NCI-H128 (cell line): Measurements from ENCODE around the gene ARAP1.

Experiments used
- DNase-seq: peaks from one replicate; lab custom pipeline; 2025; ENCODE audit not compliant: unreplicated experiment; lab: John Stamatoyannopoulos, UW

Gene ARAP1

DNA sequence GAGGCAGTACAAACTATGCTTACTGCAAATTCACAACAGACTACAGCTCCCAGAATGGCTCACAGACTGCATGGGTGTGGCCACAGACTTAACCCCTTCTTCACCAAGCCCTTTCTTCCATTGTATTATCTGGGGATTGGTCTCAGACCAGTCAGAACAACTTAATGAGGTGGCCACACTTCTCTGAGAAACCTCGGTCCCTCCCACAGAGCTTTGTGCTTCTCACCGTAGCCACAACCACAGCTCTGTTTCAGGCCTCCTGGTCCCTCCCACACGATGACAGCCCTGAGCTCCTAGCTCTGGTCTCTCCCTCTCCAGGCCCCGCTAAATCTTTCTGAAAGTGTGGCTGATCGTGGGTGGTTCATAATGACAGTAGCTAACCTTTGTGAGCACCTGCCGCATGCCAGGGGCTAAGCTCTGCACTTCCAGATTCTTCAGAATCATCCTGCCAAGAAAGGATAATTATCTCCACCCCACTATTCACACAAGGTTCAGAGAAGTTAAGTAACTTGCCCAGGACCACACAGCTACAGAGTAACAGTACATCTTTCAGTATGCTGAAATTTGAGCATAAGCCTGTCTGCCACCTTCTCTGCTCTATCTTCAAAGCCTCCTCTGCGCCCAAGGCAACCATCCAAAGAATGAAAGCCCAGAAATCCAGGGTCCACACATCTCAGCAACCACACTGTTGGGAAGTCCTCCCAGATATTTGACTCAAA, 83.4 kb downstream of the ARAP1 start:
- DNase-seq = no peak

DNA sequence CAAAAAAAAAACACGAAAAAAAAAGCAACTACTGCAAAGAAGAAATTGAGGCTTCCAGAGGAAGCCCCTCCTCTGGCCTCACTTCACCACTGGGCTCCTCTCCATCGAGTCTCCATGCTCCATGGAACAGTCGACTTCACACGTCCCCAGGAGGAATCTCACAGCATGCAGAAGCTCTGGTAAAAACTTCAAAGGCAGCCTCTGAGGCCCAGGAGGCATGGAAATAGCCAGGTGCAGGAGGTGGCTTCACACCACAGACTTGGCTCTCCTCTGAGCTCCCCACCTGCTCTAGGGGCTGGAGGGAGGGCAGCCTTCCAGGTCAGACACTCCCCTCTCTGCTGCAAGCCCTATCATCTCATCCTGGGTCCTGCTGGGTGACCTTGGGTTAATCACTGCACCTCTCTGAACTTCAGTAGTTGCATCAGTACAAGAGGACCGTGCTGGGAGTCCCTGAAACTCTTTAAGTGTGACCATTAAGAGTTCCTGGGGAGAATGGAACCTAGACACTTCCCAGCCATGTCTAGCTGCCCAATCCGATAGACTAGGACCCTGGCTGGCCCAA, 86.2 kb downstream of the ARAP1 start:
- DNase-seq = no peak

DNA sequence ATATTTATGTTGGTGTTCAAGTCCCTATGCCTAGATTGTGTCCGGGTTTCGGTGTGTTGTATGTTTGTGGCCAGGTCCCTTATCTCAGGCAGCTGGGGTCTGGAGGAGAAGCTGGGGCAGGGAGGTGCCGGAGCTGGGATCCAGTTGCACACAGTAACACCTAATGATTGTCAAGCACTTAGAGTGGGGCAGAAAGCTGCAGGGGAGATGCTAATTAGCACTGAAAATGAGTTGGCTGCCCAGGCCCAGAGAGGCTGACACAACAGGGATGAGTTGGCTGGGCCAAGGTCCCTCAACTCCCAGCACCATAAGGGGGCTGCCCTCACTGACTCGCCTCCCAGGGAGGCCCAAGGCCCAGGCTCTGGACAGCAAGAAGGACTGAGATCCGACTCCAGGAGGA, 90.2 kb downstream of the ARAP1 start:
- DNase-seq = no peak

DNA sequence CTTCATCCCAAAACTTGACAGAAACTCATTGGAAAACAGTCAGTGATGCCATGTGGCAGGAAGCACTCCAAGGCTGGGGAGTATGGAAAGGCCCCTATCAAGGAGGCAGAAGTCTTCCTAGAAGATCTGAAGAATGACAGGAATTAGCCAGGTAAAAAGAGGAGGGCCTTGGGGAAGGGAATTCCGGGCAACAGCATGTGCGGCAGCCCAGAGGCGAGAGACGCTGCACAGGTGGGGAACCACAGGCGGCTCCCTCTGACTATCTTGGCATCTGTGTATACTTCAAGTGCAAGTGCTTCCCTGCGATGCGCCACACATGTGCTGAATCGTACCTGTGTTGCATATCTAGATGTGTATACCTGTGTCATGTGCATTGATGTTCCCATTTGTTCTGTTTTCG, 90.7 kb downstream of the ARAP1 start:
- DNase-seq = no peak

DNA sequence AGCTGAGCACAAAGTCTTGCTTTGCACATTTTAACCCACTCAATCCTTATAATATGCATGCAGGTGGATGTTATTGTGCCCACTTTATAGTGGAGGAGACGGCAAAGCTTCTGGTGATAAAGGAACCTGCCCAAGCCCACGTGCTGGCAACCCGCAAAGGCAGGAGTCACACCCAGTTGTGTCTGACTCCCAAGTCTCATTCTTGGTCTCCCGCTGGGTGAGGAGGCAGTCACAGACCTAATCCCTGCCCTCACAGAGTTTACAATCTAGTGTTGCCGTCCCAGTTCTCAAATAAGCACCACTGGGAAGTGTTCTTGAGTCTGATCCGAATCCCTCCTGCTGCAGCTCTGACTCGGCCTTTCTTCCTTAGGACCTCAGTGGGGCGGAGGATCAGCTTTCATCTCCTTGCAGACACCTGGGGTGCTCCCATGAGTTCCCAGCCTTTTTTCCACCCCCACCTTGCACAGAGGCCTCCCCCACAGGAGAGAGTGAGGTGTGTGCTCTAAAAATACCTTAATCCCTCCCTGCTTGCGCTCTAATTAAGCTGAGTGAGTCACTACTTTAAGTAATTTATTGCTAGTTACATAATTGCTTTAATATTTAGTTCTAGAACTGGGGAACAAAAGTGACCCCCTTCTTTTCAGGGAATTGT, 93.1 kb downstream of the ARAP1 start:
- no peak for DNase-seq

DNA sequence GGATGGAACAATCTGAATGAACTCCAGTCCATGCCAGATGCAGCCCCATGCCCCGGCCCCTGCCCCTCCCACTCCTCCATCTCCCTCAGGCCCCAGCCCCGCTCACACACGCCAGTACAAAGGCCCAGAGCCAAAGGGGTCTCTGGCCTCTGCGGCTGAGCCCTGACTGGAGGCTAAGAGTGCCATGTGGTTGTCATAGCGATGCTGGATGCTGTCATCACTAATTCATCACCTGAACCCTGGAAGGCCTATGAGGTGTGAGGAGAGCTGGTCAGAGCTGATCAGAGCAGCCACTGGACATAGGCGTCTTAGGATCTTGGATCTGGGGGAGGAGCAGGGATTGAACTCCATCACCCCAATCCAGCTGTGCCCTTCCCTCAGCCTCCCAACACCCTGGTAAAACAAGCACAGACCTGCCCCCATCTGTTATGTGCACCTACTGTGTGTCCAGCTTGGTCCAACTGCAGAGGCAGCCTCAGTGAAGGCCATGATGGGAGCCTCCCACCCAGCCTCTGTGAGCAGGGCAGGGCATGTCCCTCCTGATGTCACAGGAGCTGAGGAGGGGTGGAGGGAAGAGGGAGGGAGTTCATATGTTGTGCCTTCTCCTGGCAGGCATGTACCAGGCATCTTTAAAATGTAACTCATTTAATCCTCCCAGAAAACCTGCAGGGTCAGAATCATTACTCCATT, 94.7 kb downstream of the ARAP1 start:
- DNase-seq = no peak

DNA sequence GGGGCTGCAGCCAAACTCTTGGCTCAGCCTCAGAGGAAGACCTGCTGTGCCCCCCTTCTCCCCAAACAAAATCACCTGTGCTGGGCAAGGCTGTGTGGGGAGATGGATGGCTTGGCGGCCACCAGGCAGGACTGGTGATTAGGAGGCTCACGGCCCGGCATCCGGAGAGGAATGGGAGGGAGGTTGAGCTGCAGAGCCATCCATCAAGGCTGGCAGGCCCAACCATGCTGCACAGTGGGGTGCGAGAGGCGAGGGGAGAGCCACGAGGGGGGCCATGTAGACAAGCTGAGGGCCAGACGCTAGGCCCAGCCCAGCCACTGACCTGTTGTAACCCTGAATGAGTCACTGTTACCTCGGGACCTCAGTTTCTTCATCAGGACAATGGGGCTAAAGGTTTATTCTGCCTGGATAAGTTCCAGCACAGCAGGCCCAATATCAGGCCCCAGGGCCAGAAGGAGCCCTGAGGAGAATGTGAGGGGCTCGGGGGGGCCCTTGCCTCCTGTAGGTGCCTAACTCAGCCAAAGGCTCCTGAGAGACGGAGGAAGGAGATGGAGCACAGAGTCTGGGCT, 96.2 kb downstream of the ARAP1 start:
- DNase-seq = no peak

DNA sequence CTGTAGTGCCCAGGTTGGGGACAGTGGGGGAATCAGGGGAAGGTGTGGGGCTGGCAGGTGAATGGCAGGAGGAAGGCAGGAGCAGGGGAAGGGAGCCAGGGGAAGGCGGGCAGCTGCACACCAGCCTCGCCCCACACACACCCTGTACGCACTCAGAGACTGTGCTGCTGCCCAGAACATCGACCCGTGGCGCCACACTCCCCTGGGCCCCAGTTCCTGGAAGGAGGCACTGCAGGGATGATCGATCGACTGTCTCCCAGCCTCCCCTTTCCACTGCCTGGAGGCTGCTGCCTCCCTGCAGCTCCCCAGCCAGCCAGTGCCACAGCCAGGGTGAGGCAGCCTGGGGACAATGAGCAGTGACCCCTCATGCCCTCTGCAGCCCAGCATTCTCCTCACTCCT, 97.2 kb downstream of the ARAP1 start:
- no peak for DNase-seq

DNA sequence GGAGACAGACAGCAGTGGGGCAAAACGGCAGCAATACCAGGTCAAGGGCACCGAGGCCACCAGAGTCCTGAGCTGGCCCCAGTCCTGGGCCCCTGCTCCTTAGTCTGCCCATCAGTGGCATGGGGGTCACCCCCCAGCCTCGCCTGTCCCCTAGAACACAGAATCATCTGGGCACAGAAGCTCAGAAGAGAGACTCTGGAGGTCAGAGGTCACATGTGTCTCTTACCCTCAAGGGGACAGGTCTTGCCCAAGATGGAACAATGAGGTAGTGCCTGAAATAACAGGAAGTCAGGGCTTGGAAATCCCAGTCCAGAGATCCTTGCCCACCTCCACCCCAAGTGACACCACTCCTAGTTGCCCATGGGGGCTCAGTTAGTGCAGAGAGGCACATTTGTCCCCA, 98.6 kb downstream of the ARAP1 start:
- no peak for DNase-seq

DNA sequence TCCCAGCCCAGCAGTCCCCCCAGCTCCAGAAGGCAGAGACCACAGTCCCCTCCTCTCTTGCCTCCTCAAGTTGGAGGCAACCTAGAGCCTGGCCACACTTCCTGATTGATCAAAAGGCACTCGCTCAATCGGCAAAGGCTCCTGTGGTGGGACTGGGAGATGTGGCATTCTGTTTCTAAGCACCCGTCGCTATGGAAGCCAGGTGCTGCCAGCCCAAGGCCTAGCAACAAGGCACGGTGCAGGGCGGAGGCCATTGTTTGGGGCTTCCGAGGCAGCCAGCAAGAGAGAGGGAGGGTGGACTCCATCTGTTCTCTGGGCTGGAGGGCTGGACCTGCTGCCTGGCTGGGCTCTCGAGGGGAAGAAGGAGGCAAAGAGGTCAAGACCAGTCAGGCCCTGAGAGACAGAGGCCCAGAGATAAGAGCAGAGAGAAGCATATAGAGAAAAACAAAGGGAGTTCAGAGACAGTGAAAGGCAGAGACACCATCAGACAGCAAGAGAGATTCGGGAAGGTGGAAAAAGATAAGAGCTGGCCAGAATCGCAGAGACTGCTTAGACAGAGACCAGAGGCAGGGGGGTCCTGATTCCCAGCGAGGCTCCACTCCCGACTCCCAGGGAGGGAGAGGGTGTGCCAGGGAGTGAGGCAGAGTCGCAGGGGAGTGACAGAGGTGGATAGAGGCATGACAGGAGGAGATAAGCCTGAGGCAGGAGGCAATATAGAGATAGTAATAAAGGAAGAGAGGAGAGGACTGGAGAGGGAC, 99.2 kb downstream of the ARAP1 start:
- DNase-seq = peak; percentile 59

DNA sequence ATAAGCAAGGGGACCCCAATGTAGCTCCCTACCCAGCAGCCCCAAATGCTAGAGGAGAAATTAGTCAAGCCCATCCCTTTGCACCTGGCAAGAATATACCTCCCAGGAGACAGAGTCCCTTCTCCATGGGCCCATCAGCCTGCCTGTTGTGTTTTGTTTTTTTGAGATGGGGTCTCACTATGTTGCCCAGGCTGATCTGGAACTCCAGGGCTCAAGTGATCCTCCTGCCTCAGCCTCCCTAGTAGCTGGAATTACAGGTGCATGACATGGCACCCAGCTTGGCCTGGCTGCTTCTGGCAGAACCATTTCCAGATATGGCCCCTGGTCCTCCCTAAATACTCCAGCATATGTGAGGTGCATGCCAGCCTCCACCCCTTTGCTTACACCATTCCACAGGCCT, 100.1 kb downstream of the ARAP1 start:
- DNase-seq = no peak

DNA sequence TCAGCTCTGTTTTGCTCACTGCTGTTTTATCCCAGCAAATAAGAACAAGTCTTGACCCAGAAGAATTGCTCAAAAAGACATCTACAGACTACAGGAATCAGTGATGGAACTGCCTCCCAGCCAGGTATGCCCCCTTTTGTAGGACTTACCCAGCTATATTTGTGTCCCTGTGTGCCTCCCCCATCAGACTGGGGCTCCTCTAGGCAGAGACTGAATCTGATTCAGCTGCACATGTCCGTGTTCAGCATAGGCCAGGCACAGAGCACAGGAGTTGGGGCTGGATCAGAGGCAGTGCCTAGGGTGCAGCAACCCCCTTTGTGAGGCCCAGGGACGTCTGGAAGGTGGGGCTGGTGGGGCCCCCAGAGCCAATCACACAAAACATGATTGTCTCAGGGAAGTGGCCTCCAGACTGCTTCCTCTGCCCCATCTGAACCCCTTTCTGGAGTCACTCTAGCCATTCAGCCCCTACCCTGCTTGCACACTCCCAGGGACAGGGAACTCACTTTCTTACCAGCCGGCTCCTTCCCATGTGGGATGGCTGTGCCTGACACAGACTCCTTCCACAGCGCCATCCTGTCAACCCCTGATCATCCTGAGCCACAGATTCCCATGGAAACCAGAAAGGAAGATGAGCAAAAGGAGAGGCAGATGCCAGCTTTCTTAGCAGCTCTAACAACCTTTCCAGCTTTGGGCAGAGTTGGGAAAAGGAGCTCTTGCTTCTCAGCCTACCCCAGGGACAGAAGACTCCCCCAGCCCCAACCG, 102.8 kb downstream of the ARAP1 start:
- DNase-seq = no peak

DNA sequence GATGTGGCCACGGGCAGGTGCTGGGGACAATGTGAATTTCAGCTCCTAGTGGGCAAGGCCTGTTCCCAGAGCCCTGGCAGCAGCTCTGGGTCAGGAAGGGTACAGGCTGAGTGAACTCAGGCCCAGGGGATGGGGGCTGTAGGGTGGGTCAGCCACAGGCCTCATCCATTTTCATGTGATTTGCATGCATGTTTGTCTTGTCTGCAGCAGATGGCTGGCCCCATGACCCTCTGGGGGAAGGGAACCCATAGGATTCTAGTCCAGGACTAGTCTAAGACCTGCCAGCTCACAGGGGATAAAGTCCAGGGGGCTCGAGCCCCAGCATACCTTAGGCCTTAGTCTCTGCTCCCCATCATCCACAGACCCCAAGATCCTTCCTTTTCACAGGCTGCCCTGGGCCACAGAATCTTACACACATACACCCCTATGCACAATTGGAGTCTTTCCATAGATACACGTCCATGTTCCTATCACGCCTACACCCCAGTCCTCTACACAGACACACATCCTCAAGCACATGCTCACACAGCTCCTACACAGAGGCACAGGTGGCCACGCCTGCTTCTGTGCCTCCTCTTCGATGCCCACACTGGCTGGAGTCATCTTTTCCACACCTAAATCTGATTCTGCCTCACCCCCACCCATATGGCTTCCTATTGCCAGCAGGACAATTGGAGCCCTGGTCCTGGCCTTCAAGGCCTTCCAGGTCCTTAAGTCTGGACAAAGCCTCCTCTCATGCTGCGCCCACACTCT, 103.6 kb downstream of the ARAP1 start:
- no peak for DNase-seq

DNA sequence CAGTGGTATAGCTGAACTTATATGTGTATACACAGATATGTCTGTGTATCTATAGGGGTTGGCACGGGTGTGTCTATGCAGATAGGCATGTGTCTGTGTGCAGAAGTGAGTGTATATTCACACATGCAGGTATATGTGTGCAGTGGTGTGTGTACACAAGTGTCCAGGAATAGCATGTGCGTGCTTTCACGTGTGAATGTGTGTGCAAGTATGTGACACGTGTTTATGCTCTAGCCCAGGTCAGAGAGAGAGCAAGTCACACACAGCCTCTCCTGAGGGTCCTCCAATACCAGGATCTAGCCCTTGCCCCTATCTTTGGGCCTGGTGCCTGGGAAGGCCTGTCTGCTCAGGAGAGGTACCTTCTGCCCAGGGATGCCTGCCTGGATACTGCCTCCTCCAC, 104.3 kb downstream of the ARAP1 start:
- DNase-seq = no peak

DNA sequence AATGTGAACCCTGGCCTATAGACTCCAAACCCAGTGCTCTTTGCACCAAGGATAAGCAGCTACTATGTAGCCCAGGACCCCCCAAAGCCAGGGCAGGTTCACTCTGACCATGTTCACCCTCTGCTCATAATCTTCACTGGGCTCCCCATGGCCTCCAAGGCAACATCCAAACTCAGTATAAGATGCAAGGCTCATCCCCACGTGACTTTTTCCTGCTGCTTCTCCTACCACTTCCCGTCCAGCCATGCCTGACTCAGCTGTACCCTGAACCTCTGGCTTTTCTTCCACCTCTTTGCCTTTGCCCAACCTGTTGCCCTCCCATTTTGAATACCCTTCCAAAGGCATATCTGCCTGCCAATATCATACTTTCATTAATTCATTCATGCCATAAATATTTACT, 105.7 kb downstream of the ARAP1 start:
- no peak for DNase-seq

DNA sequence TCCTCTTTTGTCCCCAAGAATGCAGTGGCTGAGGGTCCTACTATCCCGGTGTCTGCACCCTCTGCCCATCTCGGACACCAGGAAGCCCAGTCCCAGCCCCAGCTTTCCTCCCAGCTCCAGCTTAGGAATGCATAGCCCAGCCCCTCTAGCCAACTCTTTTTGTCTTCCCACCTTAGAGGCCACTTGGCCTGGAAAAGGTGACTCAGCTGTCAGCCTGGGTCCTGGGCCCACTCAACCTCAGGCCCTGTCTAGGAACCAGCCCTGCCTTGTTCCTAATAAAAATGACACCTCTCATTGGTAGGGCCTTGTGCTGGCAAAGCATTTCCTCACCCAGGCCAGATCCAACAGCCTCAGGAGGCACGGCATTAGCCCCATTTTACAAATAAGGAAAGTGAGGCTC, 106.2 kb downstream of the ARAP1 start:
- no peak for DNase-seq

DNA sequence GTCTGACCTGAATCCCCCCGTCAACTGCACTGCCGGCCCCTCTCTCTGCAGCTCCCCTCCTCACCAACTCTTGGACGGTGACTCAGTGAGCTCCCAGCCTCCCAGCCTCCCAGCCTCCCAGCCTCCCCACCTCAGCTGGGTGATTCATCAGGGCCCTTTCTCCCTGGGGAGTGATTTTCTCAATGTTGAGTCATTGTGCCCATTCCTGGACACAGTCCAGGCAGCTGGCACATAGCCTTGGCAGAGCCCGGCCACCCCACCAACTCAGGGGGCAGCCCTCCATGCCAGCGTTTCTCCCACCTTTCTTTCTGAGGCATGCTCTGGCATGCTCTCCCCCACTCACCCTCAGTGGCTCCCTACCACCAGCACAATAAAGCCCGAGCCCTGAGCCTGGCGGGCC, 108.7 kb downstream of the ARAP1 start:
- no peak for DNase-seq

DNA sequence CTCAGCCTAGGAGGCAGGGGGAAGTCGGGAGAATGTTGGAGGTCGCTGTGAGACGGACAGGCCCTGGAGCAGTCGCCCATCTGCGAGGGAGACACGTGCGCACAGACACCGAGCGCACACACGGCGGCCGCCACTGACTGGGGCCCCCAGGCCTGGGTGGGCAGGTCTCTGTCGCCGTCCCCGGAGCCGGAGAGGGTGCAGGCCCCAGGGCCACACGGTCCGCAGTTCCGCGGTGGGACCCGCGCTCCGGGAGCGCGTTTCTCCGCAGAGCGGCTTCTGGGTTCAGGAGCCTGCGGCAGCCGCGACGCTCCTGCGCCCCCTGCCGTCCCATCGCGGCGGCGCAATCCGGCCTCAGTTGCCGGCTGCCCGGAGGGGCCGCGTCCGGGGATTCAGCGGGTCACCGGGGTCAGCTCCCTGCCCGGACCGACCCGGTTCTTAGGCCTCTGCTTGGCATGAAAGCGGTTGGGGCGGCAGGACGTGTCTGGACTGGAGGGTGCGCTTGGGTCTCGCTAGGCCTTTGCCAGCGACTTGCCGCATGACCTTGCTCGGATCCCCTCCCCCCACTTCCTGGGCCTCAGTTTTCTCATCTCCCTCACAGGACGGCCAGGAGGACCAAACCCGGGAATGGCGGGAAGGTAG, 109.2 kb downstream of the ARAP1 start:
- no peak for DNase-seq
